Neuronal stem cell (in vitro differentiated cells): Measurements from ENCODE around the gene SLC38A1.
"Not testable (repeated sequence)": the region's sequence is repeated elsewhere in the genome, so short reads cannot be mapped to it uniquely, and the experiment has no call there.

Experiments used
- DNase-seq: peaks from one replicate; pipeline ENCODE4 v3.0.0-alpha.2; 2013; ENCODE audit warnings: low spot score
- H2AFZ ChIP-seq: one replicate; pipeline ENCODE4 v1.6.1; 2013; ENCODE audit warnings: mild to moderate bottlenecking, low read length, inconsistent platforms
- H2AK5ac ChIP-seq: 2 replicates; pipeline ENCODE4 v1.6.1; 2013; ENCODE audit warnings: low read depth, mild to moderate bottlenecking, inconsistent platforms, low read length, moderate library complexity, mixed read lengths
- H2BK120ac ChIP-seq: 2 replicates; pipeline ENCODE4 v1.6.1; 2013; ENCODE audit warnings: low read depth, mild to moderate bottlenecking, inconsistent platforms, low read length, moderate library complexity, mixed read lengths
- H2BK12ac ChIP-seq: one replicate; pipeline ENCODE4 v1.6.1; 2013; ENCODE audit warnings: low read length, inconsistent platforms
- H2BK15ac ChIP-seq: 2 replicates; pipeline ENCODE4 v1.6.1; 2013; ENCODE audit warnings: mild to moderate bottlenecking, low read length, inconsistent platforms, mixed read lengths
- H2BK5ac ChIP-seq: one replicate; pipeline ENCODE4 v1.6.1; 2013; ENCODE audit warnings: inconsistent platforms, mild to moderate bottlenecking, low read length, moderate library complexity
- H3K14ac ChIP-seq: one replicate; pipeline ENCODE4 v1.6.1; 2013; ENCODE audit warnings: low read length, inconsistent platforms
- H3K18ac ChIP-seq: 2 replicates; pipeline ENCODE4 v1.6.1; 2013; ENCODE audit warnings: low read length, inconsistent platforms
- H3K23ac ChIP-seq: 2 replicates; pipeline ENCODE4 v1.6.1; 2013; ENCODE audit warnings: low read depth, mild to moderate bottlenecking, mixed read lengths, low read length, inconsistent platforms; ENCODE audit not compliant: poor library complexity
- H3K27ac ChIP-seq: replicated peaks from 3 replicates; pipeline ENCODE4 v1.5.1; 2013; ENCODE audit warnings: low read length, inconsistent platforms
- H3K27me3 ChIP-seq, 3 experiments: 2 replicates each; pipeline ENCODE4 v1.6.1; 2013; ENCODE audit warnings: low read length in 3 of 3, mild to moderate bottlenecking in 2 of 3, inconsistent platforms in 1 of 3, low read depth in 1 of 3, mixed read lengths in 1 of 3, moderate library complexity in 1 of 3; ENCODE audit not compliant: control insufficient read depth in 3 of 3, insufficient read depth in 3 of 3
- H3K36me3 ChIP-seq, 2 donors: replicated peaks in 1 of 2; 2 replicates each; pipeline ENCODE4 v1.6.1; 2013; ENCODE audit warnings: low read length in 2 of 2; ENCODE audit not compliant: control insufficient read depth in 2 of 2, insufficient read depth in 2 of 2
- H3K4ac ChIP-seq: 2 replicates; pipeline ENCODE4 v1.6.1; 2013; ENCODE audit warnings: inconsistent platforms, mild to moderate bottlenecking, low read length, moderate library complexity
- H3K4me1 ChIP-seq, 2 donors: 1 replicate in 1 of 2; 2 replicates in 1 of 2; pipeline ENCODE4 v1.6.1; 2013; ENCODE audit warnings: low read length in 2 of 2, low read depth in 1 of 2; ENCODE audit not compliant: control insufficient read depth in 2 of 2, insufficient read depth in 1 of 2
- H3K4me2 ChIP-seq: one replicate; pipeline ENCODE4 v1.6.1; 2013; ENCODE audit warnings: mild to moderate bottlenecking, low read length, inconsistent platforms; ENCODE audit not compliant: insufficient read depth, poor library complexity, severe bottlenecking
- H3K4me3 ChIP-seq, 2 donors: 2 replicates each; pipeline ENCODE4 v1.5.1; 2013; ENCODE audit warnings: low read length in 2 of 2, mild to moderate bottlenecking in 2 of 2, inconsistent platforms in 1 of 2, moderate library complexity in 1 of 2
- H3K79me1 ChIP-seq: one replicate; pipeline ENCODE4 v1.6.1; 2013; ENCODE audit warnings: low read depth, mild to moderate bottlenecking, inconsistent platforms, low read length, moderate library complexity
- H3K9ac ChIP-seq: one replicate; pipeline ENCODE4 v1.6.1; 2013; ENCODE audit warnings: mild to moderate bottlenecking, low read depth, low read length, inconsistent platforms; ENCODE audit not compliant: poor library complexity
- H3K9me3 ChIP-seq, 2 donors: replicated peaks in 1 of 2; 2 replicates each; pipeline versions ENCODE3 to v1.6.1; 2013; ENCODE audit warnings: low read length in 2 of 2, mild to moderate bottlenecking in 2 of 2, inconsistent platforms in 1 of 2, low read depth in 1 of 2, mixed read lengths in 1 of 2, moderate library complexity in 1 of 2; ENCODE audit not compliant: control insufficient read depth in 2 of 2, insufficient read depth in 1 of 2
- H4K8ac ChIP-seq: one replicate; pipeline ENCODE4 v1.6.1; 2013; ENCODE audit warnings: low read depth, mild to moderate bottlenecking, inconsistent platforms, low read length, moderate library complexity
- H4K91ac ChIP-seq: one replicate; pipeline ENCODE4 v1.6.1; 2013; ENCODE audit warnings: low read length, low read depth, mild to moderate bottlenecking, inconsistent platforms; ENCODE audit not compliant: poor library complexity
- WGBS, 2 donors: extraction: QIAGEN DNeasy Blood & Tissue Kit; methylation state at CpG; one replicate each; pipeline ENCODE4 v1.1.7; 2013; ENCODE audit warnings: missing lambda C conversion rate in 2 of 2, mixed read lengths in 1 of 2; ENCODE audit not compliant: insufficient read length in 2 of 2, insufficient replicate concordance in 1 of 2; ENCODE audit errors: extremely low coverage in 2 of 2; 5-methylcytosine and 5-hydroxymethylcytosine counted together

Gene SLC38A1

GRCh38 chr12:46249960-46250359, 18.9 kb downstream of the SLC38A1 start:
- no CpG with 5 or more reads among the region's 4 CpGs for WGBS, 2 donors
- H2BK15ac ChIP-seq, H3K4me3 ChIP-seq, H4K91ac ChIP-seq, H4K8ac ChIP-seq, DNase-seq, H3K4me1 ChIP-seq, H3K27me3 ChIP-seq, H3K14ac ChIP-seq, H2AK5ac ChIP-seq, H3K18ac ChIP-seq, H3K23ac ChIP-seq, H3K4me2 ChIP-seq, H2AFZ ChIP-seq, H2BK5ac ChIP-seq, H3K79me1 ChIP-seq, H3K9ac ChIP-seq, H3K4ac ChIP-seq, H3K27ac ChIP-seq, H2BK120ac ChIP-seq, H2BK12ac ChIP-seq: not testable (repeated sequence)
- Histone ChIP-seq H3K36me3 (peaks cover 15 to 39% of the 10 kb centered on the region in 2 donors), H3K9me3 (peaks cover 7 to 14% of the 10 kb centered on the region in 2 donors)

DNA sequence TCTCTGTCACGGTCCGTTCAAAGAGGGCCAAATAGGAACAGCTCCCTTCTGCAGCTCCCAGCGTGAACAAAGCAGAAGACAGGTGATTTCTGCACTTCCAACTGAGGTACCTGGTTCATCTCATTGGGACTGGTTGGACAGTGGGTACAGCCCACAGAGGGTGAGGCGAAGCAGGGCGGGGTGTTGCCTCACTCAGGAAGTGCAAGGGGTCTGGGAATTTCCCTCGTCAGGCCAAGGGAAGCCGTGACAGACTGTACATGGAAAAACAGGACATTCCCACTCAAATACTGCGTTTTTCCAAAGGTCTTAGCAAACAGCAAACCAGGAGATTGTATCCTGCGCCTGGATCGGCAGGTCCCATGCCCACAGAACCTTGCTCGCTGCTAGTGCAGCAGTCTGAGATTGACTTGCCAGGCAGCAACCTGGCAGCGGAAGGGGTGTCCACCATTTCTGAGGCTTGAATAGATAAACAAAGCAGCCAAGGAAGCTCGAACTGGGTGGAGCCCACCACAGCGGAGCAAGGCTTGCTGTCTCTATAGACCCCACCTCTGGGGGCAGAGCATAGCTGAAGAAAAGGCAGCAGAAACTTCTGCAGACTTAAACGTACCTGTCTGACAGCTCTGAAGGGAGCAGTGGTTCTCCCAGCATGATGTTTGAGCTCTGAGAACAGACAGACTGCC, 22.7 kb downstream of the SLC38A1 start:
- Histone ChIP-seq H2AK5ac (no peak overlapping the region), H2BK12ac (no peak overlapping the region), H3K4me2 (no peak overlapping the region), H3K9ac (no peak overlapping the region), H2BK5ac (no peak overlapping the region), H3K36me3 (peaks cover 10 to 40% of the 10 kb centered on the region in 2 donors), H4K91ac (no peak overlapping the region), H3K14ac (no peak overlapping the region), H3K4ac (no peak overlapping the region), H3K79me1 (peaks cover 3% of the 10 kb centered on the region), H3K4me3 (no peak overlapping the region), H3K18ac (no peak overlapping the region), H2BK120ac (no peak overlapping the region), H3K4me1 (no peaks in the 10 kb centered on the region), H3K23ac (no peak overlapping the region), H3K27ac (no peak overlapping the region), H3K27me3 (no peaks in the 10 kb centered on the region), H3K9me3 (peaks cover 12 to 19% of the 10 kb centered on the region in 2 donors), H2BK15ac (no peak overlapping the region), H2AFZ (no peak overlapping the region), H4K8ac (no peak overlapping the region)
- no peak for DNase-seq
- WGBS, 2 donors: no CpG with 5 or more reads among the region's 15 CpGs

GRCh38 chr12:46244997-46245396, 23.8 kb downstream of the SLC38A1 start:
- no peak overlapping the region for H2BK12ac ChIP-seq
- no peak overlapping the region for H3K9ac ChIP-seq
- H3K4ac ChIP-seq: no peak overlapping the region
- H2BK120ac ChIP-seq: no peak overlapping the region
- H3K27me3 ChIP-seq: no peaks in the 10 kb centered on the region
- no peak overlapping the region for H3K14ac ChIP-seq
- H2BK5ac ChIP-seq: no peak overlapping the region
- H3K23ac ChIP-seq: no peak overlapping the region
- H4K91ac ChIP-seq: no peak overlapping the region
- no peak overlapping the region for H4K8ac ChIP-seq
- peaks cover 12 to 51% of the 10 kb centered on the region in 2 donors for H3K36me3 ChIP-seq
- no peak overlapping the region for H3K4me2 ChIP-seq
- peaks cover 12 to 19% of the 10 kb centered on the region in 2 donors for H3K9me3 ChIP-seq
- no peaks in the 10 kb centered on the region for H3K4me1 ChIP-seq
- no peak overlapping the region for H2AFZ ChIP-seq
- H3K4me3 ChIP-seq: no peak overlapping the region
- H2BK15ac ChIP-seq: no peak overlapping the region
- H2AK5ac ChIP-seq: no peak overlapping the region
- peaks cover 3% of the 10 kb centered on the region for H3K79me1 ChIP-seq
- H3K18ac ChIP-seq: no peak overlapping the region
- H3K27ac ChIP-seq: no peak overlapping the region
- DNase-seq: no peak

- Histone ChIP-seq H2BK5ac (no peak overlapping the region), H4K91ac (no peak overlapping the region), H3K4me1 (no peaks in the 10 kb centered on the region), H3K79me1 (peaks cover 3% of the 10 kb centered on the region), H2BK15ac (no peak overlapping the region), H3K18ac (no peak overlapping the region), H3K9me3 (peaks cover 12 to 19% of the 10 kb centered on the region in 2 donors), H3K23ac (no peak overlapping the region), H2BK120ac (no peak overlapping the region), H3K27ac (no peak overlapping the region), H3K4ac (no peak overlapping the region), H2AK5ac (no peak overlapping the region), H3K4me2 (no peak overlapping the region), H2AFZ (no peak overlapping the region), H2BK12ac (no peak overlapping the region), H3K27me3 (no peaks in the 10 kb centered on the region), H3K14ac (no peak overlapping the region), H3K4me3 (no peak overlapping the region), H4K8ac (no peak overlapping the region), H3K9ac (no peak overlapping the region), H3K36me3 (peaks cover 14 to 57% of the 10 kb centered on the region in 2 donors)
- DNase-seq: no peak
- WGBS, 2 donors: no CpG with 5 or more reads among the region's 1 CpG
Observed at GRCh38 chr12:46244273-46244915, 24.4 kb downstream of the SLC38A1 start.
